Measurements from ENCODE around the gene CUEDC2.
A peak's percentile ranks its signal among the peaks of the same experiment; 100 is the strongest.

CUEDC2 gene

GRCh38 chr10:102450374-102451104, 18.2 kb upstream of the CUEDC2 start:
- Histone ChIP-seq H3K9me3 (ENCODE audit: control insufficient read depth, insufficient read depth, low read length) (no peaks in the 10 kb centered on the region), H3K4me3 (ENCODE audit: low read length) (peak overlapping the region; percentile 93), H3K79me2 (ENCODE audit: control insufficient read depth, low read length) (peaks cover 32% of the 10 kb centered on the region), H3K4me1 (ENCODE audit: control insufficient read depth, low read length) (peaks cover 28% of the 10 kb centered on the region), H3K4me2 (ENCODE audit: low read length) (peak overlapping the region; percentile 92), H3K27me3 (ENCODE audit: control insufficient read depth, low read length) (no peaks in the 10 kb centered on the region), H4K20me1 (ENCODE audit: control insufficient read depth, insufficient read depth, low read depth, low read length) (peaks cover 3% of the 10 kb centered on the region; the same call in 1 of the 2 replicates), H3K36me3 (ENCODE audit: control insufficient read depth, low read length) (peaks cover 34% of the 10 kb centered on the region), H3K27ac (ENCODE audit: low read depth, low read length) (peak overlapping the region; percentile 86), H3F3A (ENCODE audit: control insufficient read depth, insufficient read depth) (peaks cover 5% of the 10 kb centered on the region), H3K9me2 (replicated peaks; ENCODE audit: control insufficient read depth, low read length) (no peaks in the 10 kb centered on the region)
- no peak for TF ChIP-seq CTCF (IDR thresholded peaks at IDR 0.05; ENCODE audit: low read depth, low read length, poor library complexity, severe bottlenecking)
- TF ChIP-seq EZH2phosphoT487 (IDR thresholded peaks at IDR 0.05; ENCODE audit: borderline replicate concordance, low read length), result no peak

GRCh38 chr10:102450124-102450373, 17.7 kb upstream of the CUEDC2 start:
- H3K9me2 ChIP-seq (replicated peaks; ENCODE audit: control insufficient read depth, low read length), result no peaks in the 10 kb centered on the region
- TF ChIP-seq EZH2phosphoT487 (IDR thresholded peaks at IDR 0.05; ENCODE audit: borderline replicate concordance, low read length), result no peak
- TF ChIP-seq CTCF (IDR thresholded peaks at IDR 0.05; ENCODE audit: low read depth, low read length, poor library complexity, severe bottlenecking), result peak; percentile 25
- no peaks in the 10 kb centered on the region for H3K27me3 ChIP-seq (ENCODE audit: control insufficient read depth, low read length)
- peak overlapping the region; percentile 93 for H3K4me3 ChIP-seq (ENCODE audit: low read length)
- H3K4me1 ChIP-seq (ENCODE audit: control insufficient read depth, low read length), result peaks cover 28% of the 10 kb centered on the region
- H3K79me2 ChIP-seq (ENCODE audit: control insufficient read depth, low read length), result peaks cover 32% of the 10 kb centered on the region
- peaks cover 3% of the 10 kb centered on the region; the same call in 1 of the 2 replicates for H4K20me1 ChIP-seq (ENCODE audit: control insufficient read depth, insufficient read depth, low read depth, low read length)
- peak overlapping the region; percentile 86 for H3K27ac ChIP-seq (ENCODE audit: low read depth, low read length)
- H3K4me2 ChIP-seq (ENCODE audit: low read length), result peak overlapping the region; percentile 81
- H3F3A ChIP-seq (ENCODE audit: control insufficient read depth, insufficient read depth), result peaks cover 2% of the 10 kb centered on the region; the same call in 1 of the 2 replicates
- peaks cover 29% of the 10 kb centered on the region for H3K36me3 ChIP-seq (ENCODE audit: control insufficient read depth, low read length)
- H3K9me3 ChIP-seq (ENCODE audit: control insufficient read depth, insufficient read depth, low read length), result no peaks in the 10 kb centered on the region

- Histone ChIP-seq H3K4me3 (ENCODE audit: low read length) (peak overlapping the region; percentile 93), H3K9me3 (ENCODE audit: control insufficient read depth, insufficient read depth, low read length) (no peaks in the 10 kb centered on the region), H3K4me2 (ENCODE audit: low read length) (peak overlapping the region; percentile 81), H3K79me2 (ENCODE audit: control insufficient read depth, low read length) (peaks cover 32% of the 10 kb centered on the region), H3K36me3 (ENCODE audit: control insufficient read depth, low read length) (peaks cover 29% of the 10 kb centered on the region), H3K4me1 (ENCODE audit: control insufficient read depth, low read length) (peaks cover 28% of the 10 kb centered on the region), H3F3A (ENCODE audit: control insufficient read depth, insufficient read depth) (peaks cover 2% of the 10 kb centered on the region; the same call in 1 of the 2 replicates), H3K9me2 (replicated peaks; ENCODE audit: control insufficient read depth, low read length) (no peaks in the 10 kb centered on the region), H3K27ac (ENCODE audit: low read depth, low read length) (peak overlapping the region; percentile 86), H3K27me3 (ENCODE audit: control insufficient read depth, low read length) (no peaks in the 10 kb centered on the region), H4K20me1 (ENCODE audit: control insufficient read depth, insufficient read depth, low read depth, low read length) (peaks cover 3% of the 10 kb centered on the region; the same call in 1 of the 2 replicates)
- no peak for TF ChIP-seq CTCF (IDR thresholded peaks at IDR 0.05; ENCODE audit: low read depth, low read length, poor library complexity, severe bottlenecking)
- TF ChIP-seq EZH2phosphoT487 (IDR thresholded peaks at IDR 0.05; ENCODE audit: borderline replicate concordance, low read length), result no peak
Measured at GRCh38 chr10:102449321-102450123, 17.1 kb upstream of the CUEDC2 start.

Data from DOHH2 (cell line).